Tibial artery (tissue), 4 donors: ENCODE results near the gene SLC22A16.
"Not testable (repeated sequence)": the region's sequence is repeated elsewhere in the genome, so short reads cannot be mapped to it uniquely, and the experiment has no call there.

Experiments
- DNase-seq, 2 donors: peaks; one replicate each; pipeline ENCODE4 v3.0.0-alpha.2; 2019
- H3K27ac ChIP-seq, 2 donors: fragments of 200-600 bp; sonication (generic) in 1 of 2; 1 replicate in 1 of 2; 2 replicates in 1 of 2; pipeline ENCODE4 v1.5.1; 2018 to 2019; ENCODE audit warnings: mild to moderate bottlenecking in 1 of 2
- H3K27me3 ChIP-seq, 2 donors: fragments of 200-600 bp; sonication (generic) in 1 of 2; one replicate each; pipeline versions ENCODE4 v1.5.1 to v1.6.0; 2016 to 2019
- H3K36me3 ChIP-seq, 3 donors: fragments of 200-600 bp; sonication (generic) in 2 of 3; one replicate each; pipeline ENCODE4 v1.5.1; 2016 to 2019; ENCODE audit warnings: mild to moderate bottlenecking in 2 of 3
- H3K4me1 ChIP-seq, 4 donors: fragments of 200-600 bp; sonication (generic) in 2 of 4; 1 replicate in 3 of 4; 2 replicates in 1 of 4; pipeline ENCODE4 v1.5.1; 2016 to 2019
- H3K4me3 ChIP-seq, 2 donors: fragments of 200-600 bp; sonication (generic) in 1 of 2; 1 replicate in 1 of 2; 2 replicates in 1 of 2; pipeline ENCODE4 v1.5.1; 2018 to 2019; ENCODE audit warnings: mild to moderate bottlenecking in 2 of 2
- H3K9me3 ChIP-seq, 3 donors: fragments of 200-600 bp; sonication (generic) in 1 of 3; one replicate each; pipeline ENCODE4 v1.5.1; 2016 to 2019
- CTCF ChIP-seq, 2 experiments: fragments of 200-600 bp in 1 of 2; fragments of 450-650 bp in 1 of 2; IDR thresholded peaks; one replicate each; pipeline ENCODE4 v1.5.1; 2017 to 2019; ENCODE audit warnings: antibody characterized with exemption in 2 of 2, mild to moderate bottlenecking in 1 of 2, moderate library complexity in 1 of 2
- intact Hi-C: fragments of 100-400 bp; cut with DNase I; formaldehyde crosslinking; loops from one replicate; pipeline ENCODE4 v1.15.0; 2023; ENCODE audit warnings: low total_unique reads

The SLC22A16 gene

GRCh38 chr6:110512991-110513390 is 36.6 kb upstream of the SLC22A16 start:
- Histone ChIP-seq H3K27ac (no peak overlapping the region), H3K27me3 (peaks cover 0 to 2% of the 10 kb centered on the region in 2 donors), H3K9me3 (peaks cover 0 to 5% (median 0%) of the 10 kb centered on the region in 3 donors), H3K4me3 (no peak overlapping the region), H3K36me3 (no peaks in the 10 kb centered on the region), H3K4me1 (no peaks in the 10 kb centered on the region)
- TF ChIP-seq CTCF (IDR thresholded peaks at IDR 0.05) = no peak
- DNase-seq = no peak
- intact Hi-C loops = no loop called here

GRCh38 chr6:110512549-110512948 is 36.1 kb upstream of the SLC22A16 start:
- H3K27me3 ChIP-seq, H3K36me3 ChIP-seq, DNase-seq, H3K4me3 ChIP-seq, H3K27ac ChIP-seq, H3K9me3 ChIP-seq, H3K4me1 ChIP-seq, intact Hi-C loops: not testable (repeated sequence)

GRCh38 chr6:110511401-110511800 is 35.0 kb upstream of the SLC22A16 start:
- no peaks in the 10 kb centered on the region for H3K36me3 ChIP-seq
- no peak overlapping the region for H3K27ac ChIP-seq
- H3K4me1 ChIP-seq = no peaks in the 10 kb centered on the region
- intact Hi-C loops = no loop called here
- TF ChIP-seq CTCF (IDR thresholded peaks at IDR 0.05) = no peak
- peaks cover 0 to 5% (median 0%) of the 10 kb centered on the region in 3 donors for H3K9me3 ChIP-seq
- H3K4me3 ChIP-seq = no peak overlapping the region
- DNase-seq = no peak
- H3K27me3 ChIP-seq = no peaks in the 10 kb centered on the region

- no peak for DNase-seq
- no peak for TF ChIP-seq CTCF (IDR thresholded peaks at IDR 0.05)
- Histone ChIP-seq H3K4me1 (no peaks in the 10 kb centered on the region), H3K36me3 (no peaks in the 10 kb centered on the region), H3K27ac (no peak overlapping the region), H3K4me3 (no peak overlapping the region), H3K27me3 (no peaks in the 10 kb centered on the region), H3K9me3 (peaks cover 0 to 5% (median 0%) of the 10 kb centered on the region in 3 donors)
- intact Hi-C loops = no loop called here
Observed at GRCh38 chr6:110509617-110510241, 33.3 kb upstream of the SLC22A16 start.

GRCh38 chr6:110504891-110505290 is 28.5 kb upstream of the SLC22A16 start:
- H3K27me3 ChIP-seq, DNase-seq, H3K9me3 ChIP-seq, H3K36me3 ChIP-seq, H3K27ac ChIP-seq, intact Hi-C loops, H3K4me1 ChIP-seq, H3K4me3 ChIP-seq: not testable (repeated sequence)

GRCh38 chr6:110495949-110496348 is 19.5 kb upstream of the SLC22A16 start:
- TF ChIP-seq CTCF (IDR thresholded peaks at IDR 0.05) = no peak
- no peaks in the 10 kb centered on the region for H3K4me1 ChIP-seq
- no peaks in the 10 kb centered on the region for H3K9me3 ChIP-seq
- H3K27ac ChIP-seq = no peak overlapping the region
- H3K4me3 ChIP-seq = no peak overlapping the region
- H3K36me3 ChIP-seq = no peaks in the 10 kb centered on the region
- intact Hi-C loops = no loop called here
- no peak for DNase-seq
- H3K27me3 ChIP-seq = no peaks in the 10 kb centered on the region
